PC-9 (cell line): Measurements from ENCODE around the gene JPH2. TPM values are rescaled to one million over a fixed set of nuclear protein-coding genes. Genes with fewer than 3 reads are reported as not detected.

Experiments used
- BruUV-seq: library from RNA; stranded (reverse); fragments of 400-500 nt; replicated peaks from 2 replicates; lab custom pipeline; 2021; lab: Mats Ljungman, UMichigan
- CTCF ChIA-PET: fragments of 300-600 bp; sonication (Branson Sonifier 250); formaldehyde crosslinking; loops from one replicate; lab custom pipeline; 2022; ENCODE audit warnings: antibody characterized with exemption; lab: Charles Lee
- POLR2A ChIA-PET: fragments of 300-600 bp; sonication (Branson Sonifier 250); formaldehyde crosslinking; loops from one replicate; lab custom pipeline; 2022; ENCODE audit warnings: antibody characterized with exemption; ENCODE audit not compliant: unreplicated experiment; lab: Charles Lee
- DNase-seq, 2 experiments: peaks; one replicate each; pipeline versions ENCODE4 v3.0.0 to v3.0.0-alpha.2; 2015 to 2022; ENCODE audit warnings: mixed read lengths in 1 of 2
- H2AFZ ChIP-seq: fragments of 200-600 bp; sonication (generic); 2 replicates; pipeline ENCODE4 v1.8.1; 2017; ENCODE audit warnings: antibody characterized with exemption
- H3F3A ChIP-seq: fragments of 200-600 bp; sonication (generic); 2 replicates; pipeline ENCODE4 v1.8.1; 2017; ENCODE audit warnings: antibody characterized with exemption, mild to moderate bottlenecking, low read depth; ENCODE audit not compliant: insufficient read depth
- H3K27ac ChIP-seq: fragments of 200-600 bp; sonication (generic); 2 replicates; pipeline ENCODE4 v1.6.1; 2016; ENCODE audit warnings: mixed run types
- H3K27me3 ChIP-seq: fragments of 200-600 bp; sonication (generic); 2 replicates; pipeline ENCODE4 v1.6.1; 2016; ENCODE audit warnings: low read depth, mixed run types; ENCODE audit not compliant: insufficient read depth
- H3K36me3 ChIP-seq: fragments of 200-600 bp; sonication (generic); 2 replicates; pipeline ENCODE4 v1.6.1; 2016; ENCODE audit warnings: low read depth, mixed run types
- H3K4me1 ChIP-seq: fragments of 200-600 bp; sonication (generic); replicated peaks from 2 replicates; pipeline ENCODE4 v1.6.1; 2016; ENCODE audit warnings: mixed run types; ENCODE audit not compliant: insufficient read depth
- H3K4me2 ChIP-seq: fragments of 200-600 bp; sonication (generic); 2 replicates; pipeline ENCODE4 v1.6.1; 2017; ENCODE audit warnings: mixed run types
- H3K4me3 ChIP-seq: fragments of 200-600 bp; sonication (generic); 2 replicates; pipeline ENCODE4 v1.6.1; 2016; ENCODE audit warnings: mixed run types
- H3K79me2 ChIP-seq: fragments of 200-600 bp; sonication (generic); 2 replicates; pipeline ENCODE4 v1.6.1; 2017; ENCODE audit warnings: low read depth, mixed run types
- H3K9me2 ChIP-seq: fragments of 200-600 bp; sonication (generic); 2 replicates; pipeline ENCODE4 v1.8.1; 2017; ENCODE audit warnings: mild to moderate bottlenecking; ENCODE audit not compliant: insufficient read depth
- H3K9me3 ChIP-seq: fragments of 200-600 bp; sonication (generic); 2 replicates; pipeline ENCODE4 v1.8.1; 2016; ENCODE audit warnings: low read depth; ENCODE audit not compliant: insufficient read depth
- H4K20me1 ChIP-seq: fragments of 200-600 bp; sonication (generic); 2 replicates; pipeline ENCODE4 v1.8.1; 2017; ENCODE audit not compliant: insufficient read depth
- CTCF ChIP-seq: fragments of 200-600 bp; sonication (generic); conservative IDR thresholded peaks from 2 replicates; pipeline ENCODE4 v1.6.1; 2017; ENCODE audit warnings: mixed run types, antibody characterized with exemption, mild to moderate bottlenecking, moderate library complexity
- EZH2 ChIP-seq: fragments of 200-600 bp; sonication (generic); IDR thresholded peaks from 2 replicates; pipeline ENCODE4 v1.8.0; 2017; ENCODE audit warnings: antibody characterized with exemption, low read depth
- intact Hi-C: fragments of 100-400 bp; cut with micrococcal nuclease; formaldehyde crosslinking; loops from one replicate; pipeline ENCODE4 v1.10.0; 2022; ENCODE audit not compliant: unreplicated experiment
- total RNA-seq: library from RNA; stranded (reverse); gene quantifications from 2 replicates; pipeline ENCODE4 v1.2.3, GENCODE V29; 2021

The JPH2 gene
- total RNA-seq, 1 experiment from 2014 or later = 41.1 TPM

- BruUV-seq = no TSS peak
- Histone ChIP-seq H3K79me2 (no peaks in the 10 kb centered on the region), H3K4me3 (no peak overlapping the region), H2AFZ (no peak overlapping the region), H3K27ac (no peak overlapping the region), H3K4me1 (peaks cover 10% of the 10 kb centered on the region), H3K27me3 (no peaks in the 10 kb centered on the region), H3K4me2 (no peak overlapping the region), H3K36me3 (peaks cover 4% of the 10 kb centered on the region; the same call in 1 of the 2 replicates), H3K9me2 (no peaks in the 10 kb centered on the region), H3K9me3 (no peaks in the 10 kb centered on the region), H4K20me1 (no peaks in the 10 kb centered on the region), H3F3A (peaks cover 25% of the 10 kb centered on the region)
- intact Hi-C loops = no loop called here
- TF ChIP-seq EZH2 = no peak
- TF ChIP-seq CTCF = no peak
- DNase-seq = no peak
- CTCF ChIA-PET = no interaction called here
- POLR2A ChIA-PET = no interaction called here
Measured at GRCh38 chr20:44071057-44071456, 115.9 kb downstream of the JPH2 start.

- CTCF ChIA-PET = no interaction called here
- no peaks in the 10 kb centered on the region for H4K20me1 ChIP-seq
- no peak overlapping the region for H3K4me3 ChIP-seq
- H3K9me2 ChIP-seq = no peaks in the 10 kb centered on the region
- no TSS peak for BruUV-seq
- no peaks in the 10 kb centered on the region for H3K9me3 ChIP-seq
- intact Hi-C loops = no loop called here
- peaks cover 4% of the 10 kb centered on the region; the same call in 1 of the 2 replicates for H3K36me3 ChIP-seq
- peaks cover 10% of the 10 kb centered on the region for H3K4me1 ChIP-seq
- H3K4me2 ChIP-seq = no peak overlapping the region
- no peak overlapping the region for H2AFZ ChIP-seq
- no peaks in the 10 kb centered on the region for H3K79me2 ChIP-seq
- TF ChIP-seq CTCF (no peak), EZH2 (no peak)
- no peak for DNase-seq
- no peak overlapping the region for H3K27ac ChIP-seq
- POLR2A ChIA-PET = no interaction called here
- H3F3A ChIP-seq = peaks cover 25% of the 10 kb centered on the region
- no peaks in the 10 kb centered on the region for H3K27me3 ChIP-seq
Measured at GRCh38 chr20:44070139-44070900, 116.7 kb downstream of the JPH2 start.

- peaks cover 4% of the 10 kb centered on the region; the same call in 1 of the 2 replicates for H3K36me3 ChIP-seq
- H3K4me3 ChIP-seq = no peak overlapping the region
- intact Hi-C loops = no loop called here
- H3K27ac ChIP-seq = no peak overlapping the region
- CTCF ChIA-PET = no interaction called here
- no peak overlapping the region for H3K4me2 ChIP-seq
- peaks cover 18% of the 10 kb centered on the region for H3F3A ChIP-seq
- DNase-seq = no peak
- POLR2A ChIA-PET = no interaction called here
- no peak overlapping the region for H2AFZ ChIP-seq
- H3K9me2 ChIP-seq = no peaks in the 10 kb centered on the region
- H3K9me3 ChIP-seq = no peaks in the 10 kb centered on the region
- H4K20me1 ChIP-seq = no peaks in the 10 kb centered on the region
- no peaks in the 10 kb centered on the region for H3K27me3 ChIP-seq
- H3K79me2 ChIP-seq = no peaks in the 10 kb centered on the region
- peaks cover 5% of the 10 kb centered on the region for H3K4me1 ChIP-seq
- no peak for TF ChIP-seq CTCF
- TF ChIP-seq EZH2 = no peak
- no TSS peak for BruUV-seq
Measured at GRCh38 chr20:44069203-44070011, 117.6 kb downstream of the JPH2 start.
